Measurements from ENCODE around the gene SNTG2. TPM values are rescaled to one million over a fixed set of nuclear protein-coding genes. Genes with fewer than 3 reads are reported as not detected.

The SNTG2 gene
- total RNA-seq, 1 donor: 0.09 TPM

DNA sequence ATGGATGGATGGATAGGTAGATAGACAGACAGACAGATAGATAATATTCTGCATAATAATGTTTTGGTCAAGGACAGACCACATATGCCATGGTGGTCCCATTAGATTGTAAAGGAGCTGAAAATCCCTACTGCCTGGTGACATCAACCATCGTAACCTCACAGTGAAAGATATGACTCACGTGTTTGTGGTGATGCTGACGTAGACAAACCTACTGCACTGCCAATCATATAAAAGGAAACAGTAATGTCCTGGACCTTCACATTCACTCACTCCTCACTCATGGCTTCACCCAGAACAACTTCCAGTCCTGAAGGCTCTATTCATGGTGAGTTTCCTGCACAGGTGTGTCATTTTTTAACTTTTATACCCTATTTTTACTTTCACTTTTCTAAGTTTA lies 259.7 kb downstream of the SNTG2 start:
- H3K4me3 ChIP-seq (ENCODE audit: low read depth, low read length): no peak overlapping the region
- DNase-seq (ENCODE audit: low read depth): no peak
- TF ChIP-seq, protein P1, sequence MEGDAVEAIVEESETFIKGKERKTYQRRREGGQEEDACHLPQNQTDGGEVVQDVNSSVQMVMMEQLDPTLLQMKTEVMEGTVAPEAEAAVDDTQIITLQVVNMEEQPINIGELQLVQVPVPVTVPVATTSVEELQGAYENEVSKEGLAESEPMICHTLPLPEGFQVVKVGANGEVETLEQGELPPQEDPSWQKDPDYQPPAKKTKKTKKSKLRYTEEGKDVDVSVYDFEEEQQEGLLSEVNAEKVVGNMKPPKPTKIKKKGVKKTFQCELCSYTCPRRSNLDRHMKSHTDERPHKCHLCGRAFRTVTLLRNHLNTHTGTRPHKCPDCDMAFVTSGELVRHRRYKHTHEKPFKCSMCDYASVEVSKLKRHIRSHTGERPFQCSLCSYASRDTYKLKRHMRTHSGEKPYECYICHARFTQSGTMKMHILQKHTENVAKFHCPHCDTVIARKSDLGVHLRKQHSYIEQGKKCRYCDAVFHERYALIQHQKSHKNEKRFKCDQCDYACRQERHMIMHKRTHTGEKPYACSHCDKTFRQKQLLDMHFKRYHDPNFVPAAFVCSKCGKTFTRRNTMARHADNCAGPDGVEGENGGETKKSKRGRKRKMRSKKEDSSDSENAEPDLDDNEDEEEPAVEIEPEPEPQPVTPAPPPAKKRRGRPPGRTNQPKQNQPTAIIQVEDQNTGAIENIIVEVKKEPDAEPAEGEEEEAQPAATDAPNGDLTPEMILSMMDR (IDR thresholded peaks at IDR 0.05; ENCODE audit: insufficient read depth, low read length): no peak

DNA sequence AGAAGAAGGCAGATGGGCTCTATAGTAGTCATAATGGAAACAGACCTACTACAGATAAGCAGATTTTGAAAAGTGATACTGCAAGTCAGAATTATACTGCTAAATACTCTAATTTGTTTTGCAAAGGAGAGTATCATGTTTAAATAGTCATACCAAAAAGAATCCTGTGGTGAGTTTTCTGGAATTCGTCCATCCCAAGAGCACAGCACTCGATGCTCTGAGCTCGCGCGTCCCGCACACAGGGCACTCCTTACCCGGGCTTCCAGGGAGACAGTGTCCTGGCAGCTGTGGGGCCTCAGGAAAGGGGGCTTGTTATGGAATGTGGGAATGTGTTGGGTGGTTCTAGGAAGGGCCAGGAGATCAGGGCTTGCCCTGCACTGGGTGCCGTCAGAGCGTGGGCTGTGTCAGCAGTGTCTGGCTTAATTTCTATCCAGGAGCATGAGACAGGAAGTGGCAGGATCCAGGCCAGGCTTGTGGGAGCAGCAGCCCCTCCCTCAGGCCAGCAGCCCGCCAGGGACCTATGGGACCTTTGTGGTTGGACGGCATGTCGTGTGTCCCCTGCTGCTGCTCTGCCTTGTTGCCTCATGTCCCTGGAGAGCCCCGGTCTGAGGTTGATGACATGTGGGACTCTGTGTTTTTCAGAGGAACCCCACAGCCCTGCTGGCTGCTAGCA lies 269.4 kb downstream of the SNTG2 start:
- H3K4me3 ChIP-seq (ENCODE audit: low read depth, low read length): no peak overlapping the region
- DNase-seq (ENCODE audit: low read depth): no peak
- TF ChIP-seq, protein P1 (IDR thresholded peaks at IDR 0.05; ENCODE audit: insufficient read depth, low read length): no peak

DNA sequence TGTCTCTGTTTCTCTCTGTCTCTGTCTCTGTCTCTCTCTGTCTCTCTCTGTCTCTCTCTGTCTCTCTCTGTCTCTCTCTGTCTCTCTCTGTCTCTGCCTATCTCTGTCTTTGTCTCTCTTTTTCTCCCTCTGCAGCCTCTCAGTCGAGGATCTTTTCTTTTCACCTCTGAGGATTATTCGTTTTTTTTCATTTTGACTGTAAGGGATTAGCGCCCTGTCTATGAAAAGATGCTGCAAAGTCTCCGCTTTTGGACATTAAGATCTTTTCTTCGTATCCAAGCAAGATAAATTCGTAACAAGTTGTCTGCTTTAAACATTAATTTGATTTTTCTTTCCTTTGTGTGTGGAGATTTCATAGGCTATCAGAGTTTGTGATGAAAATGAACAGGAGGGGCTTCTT lies 271.4 kb downstream of the SNTG2 start:
- TF ChIP-seq, protein P1 (IDR thresholded peaks at IDR 0.05; ENCODE audit: insufficient read depth, low read length): no peak
- DNase-seq (ENCODE audit: low read depth): no peak
- H3K4me3 ChIP-seq (ENCODE audit: low read depth, low read length): no peak overlapping the region

DNA sequence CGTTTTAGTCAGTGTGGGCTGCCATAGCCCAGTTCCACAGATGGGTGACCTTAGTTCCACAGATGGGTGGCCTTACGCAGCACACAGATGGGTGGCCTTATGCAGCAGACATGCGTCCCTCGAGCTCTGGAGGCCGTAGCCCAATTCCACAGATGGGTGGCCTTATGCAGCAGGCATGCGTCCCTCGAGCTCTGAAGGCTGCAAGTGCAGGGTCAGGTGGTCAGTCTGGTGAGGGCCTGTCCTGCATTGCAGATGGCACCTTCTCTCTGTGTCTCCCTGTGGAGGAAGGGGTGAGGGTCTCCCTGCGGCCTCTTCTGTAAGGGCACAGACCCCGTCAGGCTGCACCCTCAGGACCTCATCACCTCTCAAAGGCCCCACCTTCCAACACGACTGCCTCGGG lies 273.1 kb downstream of the SNTG2 start:
- no peak for DNase-seq (ENCODE audit: low read depth)
- no peak overlapping the region for H3K4me3 ChIP-seq (ENCODE audit: low read depth, low read length)
- TF ChIP-seq, protein P1 (IDR thresholded peaks at IDR 0.05; ENCODE audit: insufficient read depth, low read length): no peak

DNA sequence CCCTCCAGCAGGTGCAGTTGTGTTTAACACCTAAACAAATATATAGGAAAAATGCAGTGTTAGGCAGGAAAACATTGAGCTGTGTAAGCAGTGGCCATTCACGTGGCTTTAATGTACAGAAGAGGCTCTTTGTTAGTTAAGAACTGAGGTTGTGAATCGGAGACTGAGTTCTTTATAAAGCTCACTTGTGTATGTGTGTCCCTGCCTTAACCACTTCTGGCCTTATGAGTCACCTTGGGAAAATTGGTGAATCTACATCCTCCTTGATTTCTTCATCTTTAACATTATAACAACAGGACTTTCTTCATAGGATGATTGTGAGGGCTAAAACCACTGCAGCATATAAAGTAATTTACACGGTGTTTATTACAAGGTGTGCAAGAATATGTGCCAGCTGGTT lies 274.3 kb downstream of the SNTG2 start:
- no peak overlapping the region for H3K4me3 ChIP-seq (ENCODE audit: low read depth, low read length)
- TF ChIP-seq, protein P1 (IDR thresholded peaks at IDR 0.05; ENCODE audit: insufficient read depth, low read length): no peak
- no peak for DNase-seq (ENCODE audit: low read depth)

DNA sequence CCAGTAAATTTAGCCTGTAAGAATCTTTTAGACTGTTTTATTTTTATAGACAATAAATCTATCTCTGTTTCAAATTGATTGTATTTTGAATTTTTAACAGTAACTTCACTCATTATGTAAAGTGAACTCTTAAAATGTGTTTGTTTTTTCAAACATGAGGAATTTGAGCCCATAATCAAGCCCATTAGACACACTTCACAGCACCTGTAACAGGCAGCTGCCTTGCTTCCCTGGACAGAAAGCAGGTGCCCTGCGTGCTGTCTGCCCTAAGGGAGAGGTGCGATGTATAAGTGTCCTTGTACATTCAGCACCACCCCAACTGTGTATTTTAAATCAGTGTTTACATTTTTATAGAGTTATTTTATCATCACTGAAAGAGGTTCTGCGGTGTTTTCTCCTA lies 276.1 kb downstream of the SNTG2 start:
- no peak overlapping the region for H3K4me3 ChIP-seq (ENCODE audit: low read depth, low read length)
- TF ChIP-seq, protein P1 (IDR thresholded peaks at IDR 0.05; ENCODE audit: insufficient read depth, low read length): no peak
- DNase-seq (ENCODE audit: low read depth): no peak
